GM10266 (cell line): ENCODE data around the gene SLC1A7.

ENCODE experiments used
- DNase-seq: peaks from one replicate; pipeline ENCODE4 v3.0.0; 2012; ENCODE audit errors: extremely low spot score
- TF ChIP-seq, protein P1 (sequence below): IDR thresholded peaks from 2 replicates; pipeline ENCODE4 v1.5.1; 2012; ENCODE audit warnings: mild to moderate bottlenecking, low read depth; ENCODE audit not compliant: control insufficient read depth, insufficient read depth; ENCODE audit errors: missing control alignments

The SLC1A7 gene

DNA sequence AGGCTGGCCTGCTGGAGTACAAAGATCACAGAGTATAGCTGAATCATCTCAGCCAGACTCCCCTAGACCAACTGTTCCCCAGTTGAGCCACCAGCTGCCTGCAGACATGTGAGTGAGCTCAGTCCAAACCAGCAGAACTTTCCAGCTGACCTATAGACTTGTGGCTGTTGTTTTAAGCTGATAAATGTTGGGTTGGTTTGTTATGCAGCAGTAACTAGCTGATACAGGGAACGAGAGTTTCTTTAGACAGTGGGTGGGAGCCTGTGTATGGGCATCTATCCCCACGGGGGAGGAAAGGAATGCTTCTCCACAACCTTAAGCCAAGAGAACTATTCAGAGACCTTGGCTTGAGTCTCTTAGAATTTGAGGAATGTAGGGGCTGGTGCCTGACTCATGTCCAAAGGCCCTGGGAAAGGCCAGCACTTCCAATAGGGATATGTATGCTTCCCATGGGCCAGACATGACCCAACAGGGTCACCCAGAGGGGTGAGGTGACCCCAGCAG, 30.1 kb downstream of the SLC1A7 start:
- DNase-seq, result no peak
- TF ChIP-seq, protein P1, sequence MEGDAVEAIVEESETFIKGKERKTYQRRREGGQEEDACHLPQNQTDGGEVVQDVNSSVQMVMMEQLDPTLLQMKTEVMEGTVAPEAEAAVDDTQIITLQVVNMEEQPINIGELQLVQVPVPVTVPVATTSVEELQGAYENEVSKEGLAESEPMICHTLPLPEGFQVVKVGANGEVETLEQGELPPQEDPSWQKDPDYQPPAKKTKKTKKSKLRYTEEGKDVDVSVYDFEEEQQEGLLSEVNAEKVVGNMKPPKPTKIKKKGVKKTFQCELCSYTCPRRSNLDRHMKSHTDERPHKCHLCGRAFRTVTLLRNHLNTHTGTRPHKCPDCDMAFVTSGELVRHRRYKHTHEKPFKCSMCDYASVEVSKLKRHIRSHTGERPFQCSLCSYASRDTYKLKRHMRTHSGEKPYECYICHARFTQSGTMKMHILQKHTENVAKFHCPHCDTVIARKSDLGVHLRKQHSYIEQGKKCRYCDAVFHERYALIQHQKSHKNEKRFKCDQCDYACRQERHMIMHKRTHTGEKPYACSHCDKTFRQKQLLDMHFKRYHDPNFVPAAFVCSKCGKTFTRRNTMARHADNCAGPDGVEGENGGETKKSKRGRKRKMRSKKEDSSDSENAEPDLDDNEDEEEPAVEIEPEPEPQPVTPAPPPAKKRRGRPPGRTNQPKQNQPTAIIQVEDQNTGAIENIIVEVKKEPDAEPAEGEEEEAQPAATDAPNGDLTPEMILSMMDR, result no peak

- TF ChIP-seq, protein P1, result no peak
- no peak for DNase-seq
These were observed 30.7 kb downstream of the SLC1A7 start for GRCh38 chr1:53111693-53112092.

GRCh38 chr1:53111073-53111556, 31.3 kb downstream of the SLC1A7 start:
- no peak for DNase-seq
- TF ChIP-seq, protein P1, result no peak

DNA sequence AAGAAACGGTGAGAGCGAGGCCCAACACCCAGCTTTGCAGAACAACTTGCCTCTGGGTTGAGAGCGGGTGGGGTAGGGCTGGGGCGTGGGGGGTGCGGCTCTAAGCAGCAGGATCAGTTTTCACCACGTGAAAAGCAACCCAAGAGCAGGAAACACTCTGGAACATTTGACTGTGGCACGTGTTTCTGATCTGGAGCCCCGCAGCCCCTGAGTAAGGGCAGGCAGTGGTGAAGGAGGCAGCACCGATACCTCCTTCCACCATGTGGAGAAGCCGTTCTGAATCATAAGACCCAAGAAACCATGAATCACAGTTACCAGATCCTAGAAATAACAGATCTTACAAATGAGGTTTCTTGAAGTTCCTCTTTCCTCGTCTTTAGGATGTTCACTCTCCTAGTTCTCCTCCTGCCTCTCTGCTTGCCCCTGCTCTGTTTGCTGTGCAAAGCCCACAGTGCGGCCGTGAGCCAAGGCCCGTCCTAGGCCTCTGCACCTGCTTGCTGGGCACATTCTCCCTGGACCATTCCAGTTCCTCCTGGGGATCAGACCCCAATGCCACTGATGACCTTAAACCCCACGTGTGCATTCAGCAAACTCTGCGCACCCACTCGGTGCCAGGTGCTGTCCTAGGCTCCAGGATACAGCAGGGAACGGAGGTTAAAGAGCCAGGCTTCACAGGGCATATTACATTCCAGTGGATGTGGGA, 31.9 kb downstream of the SLC1A7 start:
- TF ChIP-seq, protein P1, result no peak
- no peak for DNase-seq

DNA sequence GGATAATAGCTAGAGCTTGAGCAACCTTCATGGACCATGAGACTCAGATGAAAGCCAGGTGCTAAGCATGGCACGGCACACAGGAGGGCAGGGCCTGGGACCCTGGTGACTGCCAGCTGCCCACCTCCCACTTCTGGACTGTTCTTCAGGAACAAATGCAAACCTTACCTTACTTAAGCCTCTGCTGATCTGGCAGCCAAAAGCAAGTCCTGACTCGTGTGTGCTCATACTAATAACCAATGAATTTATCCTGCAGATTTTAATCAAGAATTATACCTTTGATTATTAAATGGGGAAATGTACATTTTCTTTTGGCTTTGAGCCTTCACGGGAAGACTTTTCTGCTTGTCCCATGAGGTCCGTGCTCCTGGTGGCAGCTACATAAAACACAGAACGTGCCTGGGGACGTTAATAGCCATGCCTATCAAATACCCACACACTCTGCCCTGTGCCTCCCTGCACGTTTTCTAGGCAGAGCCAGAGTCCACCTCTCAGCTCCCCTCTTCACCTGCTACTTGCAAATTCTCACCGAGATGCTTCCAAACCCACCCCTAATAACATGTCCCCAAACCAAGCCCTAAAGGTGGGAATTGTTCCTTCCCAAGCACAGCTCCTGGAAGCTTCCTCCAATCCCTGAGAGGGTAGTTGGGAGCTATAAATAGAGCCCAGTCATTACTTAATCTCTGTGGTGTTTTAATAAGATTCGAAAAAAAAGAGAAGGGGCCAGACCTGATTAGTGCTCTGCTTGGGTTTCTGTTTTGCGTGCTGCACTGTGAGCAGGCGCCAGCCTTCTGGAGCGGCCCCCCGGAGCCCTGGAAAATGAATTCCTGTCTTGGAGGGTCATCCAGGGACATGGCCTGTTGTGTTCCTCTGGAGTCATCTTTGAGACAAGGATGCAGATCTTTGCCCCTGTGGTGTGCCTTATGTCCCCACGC, 33.5 kb downstream of the SLC1A7 start:
- no peak for DNase-seq
- TF ChIP-seq, protein P1, result no peak

DNA sequence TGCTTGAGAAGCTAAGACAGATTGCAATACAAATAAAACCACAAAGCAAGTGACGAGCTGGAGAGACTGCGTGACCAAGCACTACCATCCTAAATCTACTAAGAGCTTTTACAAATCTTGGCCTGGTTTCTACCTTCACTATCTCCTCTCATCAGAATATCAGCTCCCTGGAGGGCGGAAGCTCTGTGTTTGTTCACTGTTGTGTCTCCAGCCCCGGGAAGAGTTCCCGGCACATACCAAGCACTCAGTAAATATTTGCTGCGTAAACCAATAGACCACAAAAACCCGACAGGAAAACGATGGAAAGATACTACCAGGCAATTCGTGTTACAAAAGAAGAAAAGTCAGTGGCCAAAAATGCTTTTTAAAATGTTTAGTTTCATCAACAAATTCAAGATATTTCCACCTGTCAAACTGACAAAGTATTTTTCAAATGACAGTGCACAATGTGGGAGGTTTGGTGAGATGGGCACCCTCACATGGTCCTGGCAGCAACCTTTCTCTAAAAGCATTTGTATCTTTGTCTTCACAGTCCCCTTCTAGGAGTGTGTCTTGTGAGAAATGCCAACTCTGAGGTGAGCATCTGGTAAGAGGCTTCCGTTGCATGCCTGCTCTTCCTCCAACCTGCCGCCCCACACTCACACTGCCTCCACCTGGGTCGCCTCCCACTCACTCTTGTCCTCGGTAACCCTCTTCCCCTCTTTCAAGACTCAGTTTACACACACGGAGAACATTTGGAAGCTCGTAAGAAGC, 34.7 kb downstream of the SLC1A7 start:
- TF ChIP-seq, protein P1, result no peak
- DNase-seq, result no peak
